ENCODE measurements around the gene CD22. TPM values are rescaled to one million over a fixed set of nuclear protein-coding genes. Genes with fewer than 3 reads are reported as not detected.
A peak's percentile ranks its signal among the peaks of the same experiment; 100 is the strongest.

CD22 gene
- total and polyA plus RNA-seq, 10 of the 15 experiments (the other 5 are each of a cell fraction or from before 2014, with no cell fraction given) = 23.0 to 344 (median 181) TPM

GRCh38 chr19:35295792-35296462 is 33.1 kb upstream of the CD22 start (continued):
- TF ChIP-seq SIN3A (IDR thresholded peaks at IDR 0.05; ENCODE audit: low read depth, low read length) (no peak), CREB1 (IDR thresholded peaks at IDR 0.05; ENCODE audit: low read depth) (peak; percentile 28; the same call in 1 of the 2 replicates), ATF7 (IDR thresholded peaks at IDR 0.05; ENCODE audit: low read depth) (no peak), ZNF384 (IDR thresholded peaks at IDR 0.05; ENCODE audit: borderline replicate concordance, low read depth, low read length) (no peak), IRF4 (IDR thresholded peaks at IDR 0.05; ENCODE audit: low read depth, low read length) (no peak), GATAD2B (conservative IDR thresholded peaks at IDR 0.05; ENCODE audit: low read depth) (0 out of 2 replicates have a peak, but pooled peaks have one; percentile 71), POLR2A (IDR thresholded peaks at IDR 0.05; ENCODE audit: low read depth, low read length) (0 out of 2 replicates have a peak, but pooled peaks have one; percentile 32), CREM (IDR thresholded peaks at IDR 0.05; ENCODE audit: low read depth) (peak; percentile 60), HSF1 (IDR thresholded peaks at IDR 0.05; ENCODE audit: low read depth, low read length) (no peak), ZNF24 (IDR thresholded peaks at IDR 0.05) (no peak), ATF2 (IDR thresholded peaks at IDR 0.05; ENCODE audit: low read length) (no peak), MXI1 (IDR thresholded peaks at IDR 0.05; ENCODE audit: low read depth, low read length) (no peak), NFYB (IDR thresholded peaks at IDR 0.05; ENCODE audit: insufficient read depth, low read depth, low read length) (no peak), ETV6 (conservative IDR thresholded peaks at IDR 0.05 in 1 of 2, IDR thresholded peaks at IDR 0.05 in 1 of 2; ENCODE audit: borderline replicate concordance in 1 of 2, low read depth in 1 of 2) (peak in 1 of 2 experiments; percentile 46; a peak in 1 of 4 replicates), PAX5 (IDR thresholded peaks at IDR 0.05; ENCODE audit: borderline replicate concordance, low read depth, low read length) (no peak), TCF7 (IDR thresholded peaks at IDR 0.05; ENCODE audit: borderline replicate concordance) (no peak), PAX8 (IDR thresholded peaks at IDR 0.05) (no peak), POLR2AphosphoS5 (IDR thresholded peaks at IDR 0.05; ENCODE audit: low read length) (no peak), ASH2L (IDR thresholded peaks at IDR 0.05; ENCODE audit: borderline replicate concordance, low read depth) (no peak), HDAC2 (IDR thresholded peaks at IDR 0.05) (no peak), SKIL (IDR thresholded peaks at IDR 0.05; ENCODE audit: low read depth, poor library complexity, severe bottlenecking) (no peak), HCFC1 (IDR thresholded peaks at IDR 0.05; ENCODE audit: low read length) (no peak), YBX1 (IDR thresholded peaks at IDR 0.05) (no peak), NR2C2 (IDR thresholded peaks at IDR 0.05; ENCODE audit: borderline replicate concordance, control insufficient read depth, insufficient read length, low read depth) (no peak), DPF2 (IDR thresholded peaks at IDR 0.05) (peak; percentile 57; the same call in 1 of the 2 replicates), FOS (IDR thresholded peaks at IDR 0.05; ENCODE audit: borderline replicate concordance, extremely low read depth, insufficient read length) (no peak), MTA2 (IDR thresholded peaks at IDR 0.05; ENCODE audit: low read depth) (peak; percentile 36; the same call in 1 of the 2 replicates)
